ENCODE measurements around the gene BZW2.

BZW2 gene

DNA sequence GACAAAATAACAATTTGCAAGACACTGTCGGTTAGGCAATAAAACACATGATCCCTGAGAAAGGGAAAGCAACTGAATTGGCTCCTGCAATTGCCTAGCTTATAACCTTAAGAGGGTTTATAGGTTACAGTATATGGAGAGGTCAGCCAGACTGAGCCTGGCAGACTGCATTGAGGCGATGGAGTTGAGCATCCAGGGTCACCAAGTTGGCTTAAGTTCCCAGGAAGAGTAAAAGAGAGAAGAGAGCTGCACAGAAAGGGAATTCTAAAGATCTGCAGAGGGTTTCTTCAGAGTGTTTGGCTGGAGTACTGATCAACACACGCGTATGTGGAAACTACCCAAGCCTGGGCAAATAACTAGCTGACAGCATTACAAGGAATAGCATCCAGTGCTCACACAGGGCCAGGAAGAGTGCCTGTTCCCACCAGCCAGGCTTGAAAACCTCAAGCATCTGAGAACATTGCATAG, 11.7 kb upstream of the BZW2 start:
- DNase-seq = no peak
- TF ChIP-seq POLR2A (IDR thresholded peaks at IDR 0.05; ENCODE audit: low read length) (no peak), GATA1 (IDR thresholded peaks at IDR 0.05; ENCODE audit: low read depth, low read length) (no peak)

DNA sequence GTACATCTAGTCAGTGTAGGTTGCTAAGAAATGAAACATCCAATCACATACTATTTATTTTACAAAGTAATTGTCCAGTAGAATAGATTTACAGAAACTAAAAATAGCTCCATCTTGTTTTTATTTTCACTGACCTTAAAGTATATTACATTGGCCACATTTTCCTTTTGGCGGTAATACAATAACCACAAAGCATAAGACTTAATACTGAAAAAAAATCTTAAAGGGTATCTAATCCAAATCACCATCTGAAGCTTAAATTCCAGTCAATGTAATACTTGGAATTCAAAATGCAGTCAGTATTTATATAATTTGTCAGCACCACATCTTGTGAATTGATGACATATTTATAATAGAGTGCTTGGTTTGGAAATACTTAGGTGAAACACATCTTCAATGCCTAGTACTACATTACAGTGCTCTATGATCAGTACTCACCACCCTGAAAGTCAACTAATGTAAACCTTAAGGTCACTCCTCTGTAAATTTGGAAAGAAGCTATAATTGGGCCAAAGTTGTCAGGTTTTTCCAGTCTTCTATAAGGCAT, 9.4 kb upstream of the BZW2 start:
- DNase-seq = no peak
- no peak for TF ChIP-seq GATA1 (IDR thresholded peaks at IDR 0.05; ENCODE audit: low read depth, low read length)
- no peak for TF ChIP-seq POLR2A (IDR thresholded peaks at IDR 0.05; ENCODE audit: low read length)

DNA sequence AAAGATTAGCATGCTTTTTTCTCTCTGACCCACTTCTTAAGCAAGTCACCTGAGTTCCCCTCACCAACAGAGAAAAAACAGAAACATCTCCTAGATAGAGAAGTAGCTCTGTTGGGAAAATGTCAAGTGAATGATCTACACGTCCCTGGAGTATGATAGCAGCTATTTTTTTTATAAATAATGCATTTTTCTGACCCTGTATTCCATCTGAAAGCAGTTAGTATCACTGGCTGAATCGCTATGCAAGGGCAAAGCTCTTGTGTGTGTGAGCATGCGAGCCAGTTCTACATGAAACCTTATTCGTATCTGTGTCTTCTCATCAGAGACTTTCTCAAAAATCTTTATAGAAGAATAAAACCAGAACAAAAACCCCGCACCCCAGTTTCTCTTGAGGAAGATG, 8.6 kb upstream of the BZW2 start:
- DNase-seq = no peak

DNA sequence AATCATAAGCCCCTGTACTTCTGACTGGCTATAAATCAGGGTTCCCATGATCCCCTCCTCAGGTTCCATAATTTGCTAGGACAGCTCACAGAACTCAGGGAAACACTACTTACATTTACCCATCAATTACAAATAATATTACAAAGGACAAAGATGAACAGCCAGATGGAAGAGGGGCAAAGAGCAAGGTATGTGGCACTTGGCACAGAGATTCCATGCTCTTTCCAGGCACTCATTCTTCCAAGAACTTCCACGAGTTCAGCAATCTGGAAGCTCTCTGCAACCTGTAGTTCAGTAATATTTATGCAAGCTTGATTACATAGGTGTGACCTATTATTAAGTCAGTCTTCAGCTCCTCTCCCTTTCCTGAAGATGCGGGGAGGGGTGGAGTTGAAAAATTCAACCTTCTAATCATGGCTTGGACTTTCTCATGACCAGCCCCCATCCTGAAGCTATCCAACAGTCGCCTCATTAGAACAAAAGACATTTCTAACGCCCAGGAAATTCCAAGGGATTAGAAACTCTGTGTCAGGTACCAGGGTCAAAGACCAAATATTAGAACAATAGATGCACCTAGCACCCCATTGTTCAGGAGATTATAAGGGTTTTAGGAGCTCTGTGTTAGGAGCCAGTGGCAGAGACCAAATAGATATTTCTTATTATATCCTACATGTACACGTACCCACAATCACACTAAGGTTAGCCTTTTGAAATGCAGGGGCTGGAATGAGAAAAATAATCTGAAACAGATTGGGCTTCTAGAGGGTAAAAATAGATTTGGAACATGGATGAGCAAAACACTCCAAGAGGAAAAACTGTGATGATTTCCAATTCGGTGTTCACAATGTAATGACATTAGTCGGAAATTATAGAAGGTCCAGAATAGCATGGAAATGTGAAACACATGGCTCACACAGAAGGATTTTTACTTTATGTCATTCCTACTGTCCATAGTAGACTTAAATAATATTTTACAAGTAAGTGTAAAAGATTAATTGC, 7.4 kb upstream of the BZW2 start:
- TF ChIP-seq POLR2A (IDR thresholded peaks at IDR 0.05; ENCODE audit: low read length) (no peak), GATA1 (IDR thresholded peaks at IDR 0.05; ENCODE audit: low read depth, low read length) (no peak)
- DNase-seq = no peak

More for the DNA sequence above, 8.6 kb upstream of the BZW2 start:
- TF ChIP-seq POLR2A (IDR thresholded peaks at IDR 0.05; ENCODE audit: low read length) (no peak), GATA1 (IDR thresholded peaks at IDR 0.05; ENCODE audit: low read depth, low read length) (no peak)

DNA sequence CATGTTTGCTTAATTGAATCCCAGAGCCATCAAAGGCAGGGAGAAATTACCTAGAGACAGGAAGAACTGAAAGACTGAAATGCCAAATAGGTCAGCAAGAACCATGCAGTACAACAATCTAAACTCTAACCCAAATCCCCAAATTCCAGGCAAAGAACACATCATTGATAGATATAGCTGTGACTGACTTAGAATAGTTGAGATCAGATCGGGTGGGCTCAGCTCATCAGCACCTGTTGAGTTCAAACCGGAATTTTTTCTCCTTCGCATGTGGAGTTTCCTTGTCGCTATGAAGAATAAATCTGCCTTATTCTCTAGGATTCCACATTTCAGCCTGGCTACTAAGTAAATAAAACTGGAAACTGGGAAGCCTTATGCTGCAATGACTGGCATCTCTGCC, 1.8 kb upstream of the BZW2 start:
- TF ChIP-seq GATA1 (IDR thresholded peaks at IDR 0.05; ENCODE audit: low read depth, low read length) (no peak), POLR2A (IDR thresholded peaks at IDR 0.05; ENCODE audit: low read length) (no peak)

DNA sequence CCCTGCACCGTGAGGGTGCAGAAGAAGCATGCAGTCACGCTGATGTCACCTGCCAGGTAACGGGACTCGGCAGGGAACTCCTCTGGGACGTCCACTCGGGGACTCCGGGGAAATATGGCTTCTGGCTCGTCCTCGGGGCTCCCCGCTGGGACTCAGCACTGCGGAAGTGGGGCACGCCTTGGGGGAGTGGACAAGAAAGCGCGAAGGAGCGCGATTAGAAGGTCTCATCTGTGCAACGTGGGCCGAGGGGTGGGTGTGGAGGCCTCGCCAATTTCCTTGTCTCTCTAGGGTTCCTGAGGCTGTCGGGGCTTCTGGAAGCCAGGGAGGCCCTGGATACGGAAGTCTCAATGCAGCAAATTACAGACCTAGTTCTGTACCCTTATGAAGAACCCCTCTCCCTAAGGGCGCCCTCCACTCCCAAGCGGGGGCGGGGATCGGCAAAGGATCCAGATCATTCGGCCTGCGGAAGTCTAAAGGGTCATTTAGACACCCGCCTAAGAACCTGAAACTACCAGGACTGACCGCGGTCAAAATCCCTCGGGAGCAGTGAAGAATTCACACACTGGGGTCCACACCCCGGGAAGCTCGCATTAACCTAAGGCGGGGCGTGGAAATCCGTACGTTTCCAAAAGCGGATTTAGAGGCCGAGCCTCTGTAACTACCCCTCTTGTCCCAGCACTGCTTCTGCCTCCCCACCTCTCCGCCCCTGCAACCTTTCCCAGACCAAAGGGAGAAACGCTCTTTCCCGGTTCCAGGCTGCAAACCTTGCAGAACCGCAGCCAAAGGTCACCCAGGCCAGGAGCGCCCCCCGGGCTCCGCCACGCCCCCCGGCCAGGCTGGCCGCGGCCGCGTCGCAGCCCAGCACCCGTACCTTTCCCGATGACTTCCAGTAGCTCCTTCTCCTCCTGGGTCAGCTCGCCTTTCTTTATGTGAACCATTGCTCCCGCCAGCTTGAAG, 1.1 kb upstream of the BZW2 start:
- peak; percentile 49 for TF ChIP-seq POLR2A (IDR thresholded peaks at IDR 0.05; ENCODE audit: low read length)
- no peak for TF ChIP-seq GATA1 (IDR thresholded peaks at IDR 0.05; ENCODE audit: low read depth, low read length)

More for the DNA sequence above, 1.8 kb upstream of the BZW2 start:
- no peak for DNase-seq

DNA sequence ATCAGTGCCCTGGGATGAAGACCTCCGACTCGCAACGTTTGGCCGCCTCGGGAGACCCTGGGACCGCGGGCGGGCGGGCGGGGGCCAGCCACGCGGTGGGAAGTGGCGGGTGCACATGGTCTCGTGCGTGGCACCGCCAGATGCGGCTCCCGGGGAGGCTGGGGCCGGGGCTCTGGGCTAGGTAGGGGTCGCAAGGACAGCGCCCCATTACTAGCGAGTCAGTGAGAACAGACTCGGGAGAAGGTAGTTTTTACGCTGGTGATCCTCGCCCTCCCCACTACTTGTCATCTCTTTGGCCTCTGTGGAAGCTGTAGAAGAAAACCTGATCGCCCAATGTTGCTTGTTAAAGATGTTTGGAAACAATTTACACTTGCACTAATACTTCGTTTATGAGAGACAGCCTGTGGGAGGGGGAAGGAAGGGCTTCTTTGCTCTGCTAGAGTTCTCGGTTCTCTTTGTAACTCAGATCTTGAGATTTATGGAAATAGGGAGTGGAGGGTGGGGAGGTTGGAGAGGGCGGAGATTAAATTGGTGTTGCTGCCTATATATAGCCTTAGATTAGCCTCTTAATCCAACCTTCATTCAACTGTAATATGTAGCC, 591 bp downstream of the BZW2 start:
- TF ChIP-seq GATA1 (IDR thresholded peaks at IDR 0.05; ENCODE audit: low read depth, low read length) = no peak
- TF ChIP-seq POLR2A (IDR thresholded peaks at IDR 0.05; ENCODE audit: low read length) = no peak
- peak; percentile 56 to 59 for DNase-seq

More for the DNA sequence above, 1.1 kb upstream of the BZW2 start:
- DNase-seq = peak; percentile 89

DNA sequence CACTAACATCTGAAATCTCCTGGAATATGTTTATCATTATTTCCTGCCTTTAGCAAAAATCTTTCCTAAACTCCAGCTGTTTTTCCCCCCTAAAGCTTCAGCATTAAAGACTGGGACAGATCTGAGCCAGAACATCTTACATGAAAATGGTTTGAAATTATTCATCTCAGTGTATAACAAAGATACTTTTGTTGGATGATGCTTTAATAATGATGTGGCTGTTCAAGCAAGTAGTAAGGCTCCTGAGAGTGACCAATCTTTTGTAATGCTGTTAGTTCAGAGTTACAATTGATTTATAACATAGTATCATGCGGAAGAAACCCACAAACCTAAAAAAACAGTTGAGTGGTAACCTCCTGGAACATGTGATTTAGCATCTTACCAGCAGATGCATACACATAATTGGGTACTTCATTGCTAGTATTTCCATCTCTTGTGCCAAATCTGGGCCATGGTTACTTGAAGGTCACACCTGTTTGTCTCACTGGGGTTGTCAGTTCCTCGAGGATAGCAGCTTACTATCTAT, 1.5 kb downstream of the BZW2 start:
- TF ChIP-seq POLR2A (IDR thresholded peaks at IDR 0.05; ENCODE audit: low read length) (peak; percentile 5), GATA1 (IDR thresholded peaks at IDR 0.05; ENCODE audit: low read depth, low read length) (no peak)
- DNase-seq = peak in 1 of 2 experiments; percentile 18

DNA sequence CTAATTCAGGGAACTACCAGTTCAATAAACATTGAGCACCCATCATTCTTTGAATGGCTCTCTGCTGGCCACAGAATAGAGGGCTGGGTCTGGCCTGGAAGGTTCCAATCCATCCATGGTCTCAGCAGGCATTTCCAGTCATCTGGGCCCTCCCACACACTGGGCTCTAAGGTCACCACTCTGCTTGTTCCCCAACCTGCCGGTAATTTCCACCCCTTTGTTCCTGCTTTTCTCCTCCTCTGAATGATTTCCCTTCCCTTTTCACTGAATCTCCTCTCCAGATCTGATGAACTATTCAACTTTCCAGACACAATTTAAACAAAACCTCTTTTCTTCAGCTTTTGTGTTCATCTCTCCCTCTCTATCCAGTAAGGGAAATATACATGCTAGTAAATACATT, 2.6 kb downstream of the BZW2 start:
- no peak for DNase-seq
- TF ChIP-seq GATA1 (IDR thresholded peaks at IDR 0.05; ENCODE audit: low read depth, low read length) = no peak
- TF ChIP-seq POLR2A (IDR thresholded peaks at IDR 0.05; ENCODE audit: low read length) = no peak

DNA sequence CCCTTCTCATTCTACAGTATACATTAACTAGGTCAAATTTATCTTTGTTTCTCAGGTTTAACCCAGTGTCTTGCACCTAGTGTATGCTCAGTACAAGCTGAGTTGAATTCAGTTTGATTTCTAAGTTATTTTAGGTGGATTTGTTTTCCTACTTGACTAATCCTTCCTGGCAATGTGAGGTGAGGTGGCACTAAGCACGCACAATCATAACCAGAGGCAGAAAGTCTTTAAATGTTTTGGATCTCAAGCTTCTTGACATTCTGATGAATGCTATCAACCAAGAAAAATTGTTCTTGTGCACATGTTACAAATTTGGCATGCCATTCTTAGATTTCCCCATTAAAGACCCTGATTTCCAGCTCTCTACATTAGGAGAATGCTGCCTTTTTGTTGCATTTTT, 3.2 kb downstream of the BZW2 start:
- no peak for TF ChIP-seq POLR2A (IDR thresholded peaks at IDR 0.05; ENCODE audit: low read length)
- no peak for TF ChIP-seq GATA1 (IDR thresholded peaks at IDR 0.05; ENCODE audit: low read depth, low read length)
- DNase-seq = no peak

DNA sequence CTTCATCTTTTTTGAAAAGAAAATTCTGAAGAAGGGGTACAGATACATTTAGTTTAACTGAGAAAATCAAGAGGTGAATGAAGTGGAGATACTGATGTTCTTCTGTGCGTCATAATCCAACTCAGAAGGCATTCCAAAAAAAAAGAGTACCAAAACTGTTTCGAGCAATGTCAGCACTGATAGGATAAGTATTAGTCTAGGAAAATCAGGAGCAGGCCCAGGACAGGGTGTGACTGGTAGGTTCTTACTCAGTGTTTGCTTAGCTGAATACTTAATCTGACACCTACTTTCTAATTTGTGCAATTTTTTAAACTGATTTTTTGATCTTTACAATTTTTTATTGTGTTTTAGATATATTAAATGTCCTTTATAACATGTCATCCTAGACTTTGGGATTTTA, 4.3 kb downstream of the BZW2 start:
- no peak for DNase-seq
- TF ChIP-seq GATA1 (IDR thresholded peaks at IDR 0.05; ENCODE audit: low read depth, low read length) (no peak), POLR2A (IDR thresholded peaks at IDR 0.05; ENCODE audit: low read length) (no peak)

DNA sequence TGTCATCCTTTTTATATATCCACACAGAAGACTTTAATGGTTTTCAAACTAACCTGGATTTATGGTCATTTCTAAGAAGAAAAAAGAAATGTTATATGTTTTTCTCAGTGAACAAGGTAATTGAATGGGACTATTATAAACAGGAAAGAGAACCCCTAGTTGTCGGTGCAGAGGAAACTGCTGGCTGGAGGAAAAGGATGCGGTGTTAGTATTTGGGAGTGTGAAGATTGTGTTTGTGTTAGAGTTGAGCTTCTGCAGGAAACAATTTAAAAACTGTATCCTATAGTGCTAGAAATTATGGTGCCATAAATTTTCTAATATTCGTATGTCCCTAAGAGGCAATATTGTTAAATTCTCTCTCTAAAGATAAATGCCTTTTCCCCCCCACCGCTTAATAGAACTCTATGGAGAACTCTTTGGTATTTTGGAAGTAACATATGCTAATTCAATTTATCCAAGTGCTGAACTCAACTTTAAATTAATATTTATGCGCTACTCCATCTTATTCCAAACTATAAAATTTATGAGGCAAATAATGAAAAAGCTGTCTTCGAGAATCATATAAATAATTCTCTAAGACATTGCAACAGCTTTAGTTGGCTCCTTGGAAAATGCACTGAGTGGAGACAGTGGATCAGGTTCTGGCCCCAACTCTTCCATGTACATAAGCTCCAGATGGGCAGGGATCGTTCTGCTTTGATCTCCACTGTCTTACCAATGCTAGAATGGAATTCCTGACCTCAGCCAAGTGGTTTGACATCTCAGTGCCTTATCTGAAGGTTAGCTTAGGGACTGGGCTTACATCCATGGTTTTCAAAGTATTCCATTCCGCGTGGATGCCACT, 5.6 kb downstream of the BZW2 start:
- DNase-seq = no peak
- TF ChIP-seq GATA1 (IDR thresholded peaks at IDR 0.05; ENCODE audit: low read depth, low read length) (no peak), POLR2A (IDR thresholded peaks at IDR 0.05; ENCODE audit: low read length) (no peak)
